Activated CD4-positive, alpha-beta T cell treated with anti-CD3 and anti-CD28 coated beads, Interleukin-2, amount 10 ng/mL, durations not matched to agents 24 days and 14 days (primary cell): ENCODE measurements around the gene MED13L. TPM values are rescaled to one million over a fixed set of nuclear protein-coding genes. Genes with fewer than 3 reads are reported as not detected.

Source experiments
- DNase-seq: peaks from one replicate; pipeline ENCODE4 v3.0.0; 2022
- H3K27ac Mint-ChIP-seq: one replicate; pipeline ENCODE4 v1.8.0; 2022; ENCODE audit warnings: mild to moderate bottlenecking, mixed read lengths
- H3K27me3 Mint-ChIP-seq: one replicate; pipeline ENCODE4 v1.8.0; 2022; ENCODE audit warnings: mixed read lengths
- H3K36me3 Mint-ChIP-seq: one replicate; pipeline ENCODE4 v1.8.0; 2022; ENCODE audit warnings: low read depth, mild to moderate bottlenecking, mixed read lengths
- H3K4me1 Mint-ChIP-seq: one replicate; pipeline ENCODE4 v1.8.0; 2021; ENCODE audit warnings: mixed read lengths
- H3K4me3 Mint-ChIP-seq: one replicate; pipeline ENCODE4 v1.8.0; 2022; ENCODE audit warnings: mild to moderate bottlenecking, moderate library complexity, mixed read lengths
- H3K9me3 Mint-ChIP-seq: one replicate; pipeline ENCODE4 v1.8.0; 2021; ENCODE audit warnings: mixed read lengths
- intact Hi-C: fragments of 100-400 bp; cut with micrococcal nuclease; formaldehyde crosslinking; loops from one replicate; pipeline ENCODE4 v1.15.1; 2023
- total RNA-seq: library from RNA; stranded (reverse); gene quantifications from 2 replicates; pipeline ENCODE4 v1.2.3, GENCODE V29; 2022

The MED13L gene
- total RNA-seq, 1 donor from 2014 or later, result 62.9 TPM

DNA sequence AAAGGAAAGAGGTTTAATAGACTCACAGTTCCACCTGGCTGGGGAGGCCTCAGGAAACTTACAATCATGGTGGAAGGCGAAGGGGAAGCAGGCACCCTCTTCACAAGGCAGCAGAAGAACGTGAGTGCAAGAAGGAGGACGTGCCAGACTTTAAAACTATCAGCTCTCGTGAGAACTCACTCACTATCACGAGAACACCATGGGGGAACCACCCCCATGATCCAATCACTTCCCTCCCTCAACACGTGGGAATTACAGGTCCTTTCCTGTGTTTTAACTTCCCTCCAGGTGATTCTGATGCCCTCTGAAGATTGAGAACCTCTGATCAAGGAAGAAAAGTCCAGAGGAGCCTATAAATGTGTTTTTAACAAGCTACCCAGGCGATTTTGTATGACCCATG lies 358.7 kb downstream of the MED13L start:
- no peaks in the 10 kb centered on the region for H3K36me3 Mint-ChIP-seq
- no peaks in the 10 kb centered on the region for H3K4me1 Mint-ChIP-seq
- intact Hi-C loops, result loop anchor here (5.0 kb wide), 1 partner anchor 1936 kb away; no protein-coding TSS in a partner anchor
- no peak overlapping the region for H3K4me3 Mint-ChIP-seq
- no peak for DNase-seq
- H3K9me3 Mint-ChIP-seq, result peaks cover 3% of the 10 kb centered on the region
- no peak overlapping the region for H3K27ac Mint-ChIP-seq
- peaks cover 21% of the 10 kb centered on the region for H3K27me3 Mint-ChIP-seq

GRCh38 chr12:115916910-115917668 lies 360.4 kb downstream of the MED13L start:
- Mint-ChIP-seq H3K36me3 (no peaks in the 10 kb centered on the region), H3K9me3 (no peaks in the 10 kb centered on the region), H3K27me3 (peaks cover 21% of the 10 kb centered on the region), H3K27ac (no peak overlapping the region), H3K4me1 (no peaks in the 10 kb centered on the region), H3K4me3 (no peak overlapping the region)
- intact Hi-C loops, result loop anchor here (1.0 to 5.0 kb wide), 2 partner anchors 1255 to 1935 kb away; no protein-coding TSS in a partner anchor
- peak; percentile 92 for DNase-seq

- DNase-seq, result no peak
- H3K9me3 Mint-ChIP-seq, result no peaks in the 10 kb centered on the region
- no peak overlapping the region for H3K27ac Mint-ChIP-seq
- intact Hi-C loops, result no loop called here
- peaks cover 20% of the 10 kb centered on the region for H3K27me3 Mint-ChIP-seq
- no peak overlapping the region for H3K4me3 Mint-ChIP-seq
- H3K36me3 Mint-ChIP-seq, result no peaks in the 10 kb centered on the region
- no peaks in the 10 kb centered on the region for H3K4me1 Mint-ChIP-seq
These were observed 363.4 kb downstream of the MED13L start for GRCh38 chr12:115914122-115914521.

DNA sequence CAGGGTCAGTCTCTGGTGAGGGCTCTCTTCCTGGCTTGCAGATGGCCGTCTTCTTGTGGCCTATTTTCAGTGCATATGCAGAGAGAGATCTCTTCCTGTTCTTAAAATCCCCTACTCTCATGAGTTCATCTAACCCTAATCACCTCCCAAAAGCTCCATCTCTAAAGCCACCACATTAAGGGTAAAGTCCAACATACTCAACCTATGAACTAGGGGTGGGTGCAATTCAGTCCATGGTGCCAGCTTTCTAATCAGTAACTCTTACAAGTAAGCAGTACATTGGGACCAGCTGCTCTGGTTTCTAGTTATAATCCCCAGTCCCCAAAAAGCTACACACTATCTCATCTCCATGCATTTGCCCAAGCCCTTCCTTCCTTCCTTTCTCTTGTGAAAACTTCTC lies 365.1 kb downstream of the MED13L start:
- Mint-ChIP-seq H3K4me3 (no peak overlapping the region), H3K4me1 (no peaks in the 10 kb centered on the region), H3K9me3 (no peaks in the 10 kb centered on the region), H3K27ac (no peak overlapping the region), H3K36me3 (no peaks in the 10 kb centered on the region), H3K27me3 (peaks cover 16% of the 10 kb centered on the region)
- intact Hi-C loops, result no loop called here
- DNase-seq, result no peak

DNA sequence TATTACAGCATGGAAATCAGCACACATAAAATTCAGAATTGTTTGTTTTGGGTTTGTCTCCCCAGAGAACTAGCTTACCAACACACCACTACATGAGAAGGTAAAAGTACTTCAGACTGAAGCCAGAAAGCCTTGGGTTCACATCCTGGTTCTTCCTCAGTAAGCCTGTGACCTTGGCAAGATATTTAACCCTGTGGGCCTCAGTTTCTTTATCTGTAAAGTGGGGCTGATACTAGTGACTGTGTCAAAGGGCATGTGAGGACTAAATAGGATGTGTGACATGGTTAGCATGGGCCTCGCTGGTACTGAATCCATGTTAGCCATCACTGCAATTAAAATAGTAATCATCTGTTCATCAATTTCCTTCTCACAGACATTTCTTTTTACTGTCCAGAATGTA lies 366.1 kb downstream of the MED13L start:
- no peaks in the 10 kb centered on the region for H3K9me3 Mint-ChIP-seq
- no peak for DNase-seq
- H3K36me3 Mint-ChIP-seq, result no peaks in the 10 kb centered on the region
- peaks cover 13% of the 10 kb centered on the region for H3K27me3 Mint-ChIP-seq
- no peak overlapping the region for H3K4me3 Mint-ChIP-seq
- H3K4me1 Mint-ChIP-seq, result no peaks in the 10 kb centered on the region
- intact Hi-C loops, result no loop called here
- no peak overlapping the region for H3K27ac Mint-ChIP-seq

- intact Hi-C loops, result no loop called here
- DNase-seq, result no peak
- Mint-ChIP-seq H3K4me1 (no peaks in the 10 kb centered on the region), H3K27me3 (peaks cover 6% of the 10 kb centered on the region), H3K36me3 (no peaks in the 10 kb centered on the region), H3K9me3 (no peaks in the 10 kb centered on the region), H3K4me3 (no peak overlapping the region), H3K27ac (no peak overlapping the region)
These were observed 367.4 kb downstream of the MED13L start for GRCh38 chr12:115910057-115910456.
